Measurements from ENCODE around the gene CD247.

Gene CD247

DNA sequence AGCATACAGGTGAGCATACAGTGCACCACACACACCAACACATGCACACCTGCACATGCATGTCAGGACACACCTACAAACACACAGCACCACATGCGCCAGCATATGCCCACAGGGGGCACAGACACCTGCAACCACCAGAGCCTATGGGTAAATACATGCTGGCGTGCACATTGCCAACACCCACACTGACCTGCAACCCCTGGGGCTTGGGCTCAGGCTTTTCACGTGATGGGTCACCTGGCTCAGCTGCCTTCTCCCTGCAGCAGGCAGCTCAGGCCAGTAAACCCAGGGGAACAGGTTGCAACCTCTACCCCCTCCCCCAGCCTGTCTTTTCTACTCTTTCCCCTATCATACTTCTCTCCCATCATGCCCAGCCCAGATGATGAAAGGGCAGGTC is 8.1 kb downstream of the CD247 start:
- DNase-seq = no peak

GRCh38 chr1:167509587-167509986 is 8.7 kb downstream of the CD247 start:
- DNase-seq = no peak

- no peak for DNase-seq
Observed at GRCh38 chr1:167507719-167508118, 10.6 kb downstream of the CD247 start.

- no peak for DNase-seq
Observed at GRCh38 chr1:167504467-167504827, 13.9 kb downstream of the CD247 start.

- DNase-seq = no peak
Observed at GRCh38 chr1:167503626-167504466, 14.5 kb downstream of the CD247 start.

DNA sequence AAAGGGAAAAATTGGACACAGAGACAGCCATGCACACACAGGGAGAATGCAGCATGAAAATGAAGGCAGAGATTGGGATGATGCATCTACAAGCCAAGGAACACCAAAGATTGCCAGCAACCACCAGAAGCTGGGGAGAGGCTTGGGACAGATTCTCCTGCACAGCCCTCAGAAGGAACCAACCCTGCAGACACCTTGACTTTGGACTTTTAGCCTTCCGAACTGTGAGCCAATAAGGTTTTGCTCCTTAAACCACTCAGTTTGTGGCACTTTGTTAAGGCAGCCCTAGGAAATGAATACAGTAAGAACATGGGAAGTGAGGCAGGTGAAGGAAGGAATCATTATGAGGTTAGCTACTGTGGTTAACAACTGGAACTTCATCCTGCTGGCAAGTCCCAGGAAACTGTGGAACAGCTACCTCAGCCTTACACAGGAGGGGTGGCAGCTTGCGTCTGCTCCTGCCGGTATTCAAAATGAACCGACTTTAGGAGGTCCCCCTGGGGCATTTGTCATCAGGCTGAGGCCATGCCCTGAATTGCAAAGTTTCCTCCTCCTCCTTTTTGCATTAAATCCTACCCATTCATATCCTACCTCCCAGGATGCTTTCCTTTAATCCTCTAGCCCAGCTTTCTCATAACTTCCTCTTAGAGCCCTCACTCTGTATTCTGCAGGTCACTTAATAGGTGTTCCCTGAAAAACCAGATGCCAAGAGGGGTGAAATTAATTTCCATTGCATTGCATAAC is 15.4 kb downstream of the CD247 start:
- no peak for DNase-seq

- DNase-seq = no peak
Observed at GRCh38 chr1:167502192-167502551, 16.2 kb downstream of the CD247 start.

DNA sequence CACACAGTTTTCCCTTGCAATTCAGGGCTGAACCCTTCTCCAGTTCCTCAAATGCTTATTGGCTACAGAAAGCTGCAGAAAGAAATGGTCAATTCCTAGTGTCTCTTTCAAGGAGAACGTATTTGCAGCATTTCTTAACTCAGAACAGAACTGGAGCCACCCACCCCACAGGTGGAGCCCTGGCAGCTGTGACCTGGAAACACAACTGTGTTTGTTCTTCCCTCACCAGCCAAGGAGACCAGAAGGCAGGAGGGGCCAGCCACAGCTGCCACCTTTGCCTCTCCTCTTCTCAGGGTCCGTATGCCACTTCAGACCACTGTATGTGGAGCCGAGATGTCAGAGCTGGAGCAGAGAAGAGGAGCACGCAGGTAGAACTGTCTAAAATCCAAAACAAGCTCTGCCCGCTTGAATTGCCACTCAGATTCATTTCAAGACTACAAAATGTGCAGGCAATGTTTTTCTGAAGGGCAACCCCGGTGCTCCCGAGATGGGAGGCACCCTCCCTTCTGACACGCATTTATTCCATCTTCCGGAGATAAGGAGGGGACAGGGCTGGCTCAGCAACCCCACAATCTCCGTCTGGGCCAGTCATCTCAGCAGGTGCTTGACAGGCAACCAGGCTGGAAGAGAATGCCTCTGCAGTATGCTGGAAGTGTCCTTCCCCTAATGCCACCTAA is 16.7 kb downstream of the CD247 start:
- no peak for DNase-seq

GRCh38 chr1:167500283-167500860 is 18.0 kb downstream of the CD247 start:
- no peak for DNase-seq

GRCh38 chr1:167499664-167500101 is 18.6 kb downstream of the CD247 start:
- DNase-seq = no peak

DNA sequence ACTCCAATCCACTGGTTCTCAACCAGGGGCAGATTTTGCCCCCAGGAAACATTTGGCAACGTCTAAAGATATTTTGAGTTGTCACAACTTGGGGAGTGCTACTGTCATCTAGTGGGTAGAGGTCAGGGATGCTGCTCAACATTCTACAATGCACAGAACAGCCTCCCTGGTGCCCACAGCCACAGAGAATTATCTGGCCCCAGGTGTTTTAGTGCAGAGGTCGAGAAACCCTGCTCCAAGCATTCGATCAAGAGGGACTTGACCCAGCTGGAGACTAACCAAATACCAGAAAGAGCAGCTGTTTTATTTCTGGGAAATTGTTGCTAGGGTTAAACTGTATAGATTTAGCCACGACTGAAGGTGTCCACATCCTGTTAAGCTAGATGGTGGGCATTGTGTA is 19.2 kb downstream of the CD247 start:
- DNase-seq = no peak

- DNase-seq = no peak
Observed at GRCh38 chr1:167496797-167497619, 21.3 kb downstream of the CD247 start.

GRCh38 chr1:167493372-167493771 is 25.0 kb downstream of the CD247 start:
- no peak for DNase-seq

GRCh38 chr1:167492481-167492910 is 25.8 kb downstream of the CD247 start:
- DNase-seq = no peak

DNA sequence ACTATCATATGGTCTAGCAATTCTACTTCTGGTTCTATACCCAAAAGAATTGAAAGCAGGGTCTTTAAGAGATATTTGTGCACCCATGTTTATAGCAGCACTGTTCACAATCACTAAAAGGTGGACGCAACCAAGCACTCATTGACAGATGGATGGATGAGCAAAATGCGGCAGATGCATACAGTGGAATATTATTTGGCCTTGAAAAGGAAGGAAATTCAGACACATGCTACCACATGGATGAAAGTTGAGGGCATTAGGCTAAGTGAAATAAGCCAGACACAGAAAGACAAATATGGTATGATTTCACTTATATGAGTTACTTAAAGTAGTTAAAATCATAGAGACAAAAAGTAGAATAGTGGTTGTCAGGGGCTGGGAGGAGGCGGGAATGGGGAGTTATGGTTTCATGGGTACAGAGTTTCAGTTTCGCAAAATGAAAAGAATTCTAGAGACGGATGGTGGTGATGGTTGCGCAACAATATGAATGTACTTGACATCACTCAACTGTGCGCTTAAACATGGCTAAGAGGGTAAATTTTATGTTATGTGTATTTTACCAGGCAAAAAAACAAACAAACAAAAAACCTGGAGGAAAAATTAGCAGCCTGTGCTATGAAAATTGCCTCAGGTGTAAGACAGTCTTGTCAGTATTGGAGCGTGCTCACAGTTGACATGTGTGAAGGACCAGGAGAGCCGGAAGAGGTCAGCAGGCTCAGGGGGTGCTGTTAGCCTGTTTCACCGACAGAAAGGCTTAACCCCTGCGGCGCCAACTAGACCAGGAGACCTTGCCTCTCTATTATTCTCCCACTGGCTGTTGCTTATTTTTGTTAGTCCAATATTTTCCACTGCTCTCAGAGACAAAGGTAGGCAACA is 26.5 kb downstream of the CD247 start:
- peak; percentile 40 for DNase-seq

GRCh38 chr1:167490765-167491164 is 27.6 kb downstream of the CD247 start:
- DNase-seq = no peak

- peak; percentile 46 for DNase-seq
Observed at GRCh38 chr1:167489571-167490340, 28.6 kb downstream of the CD247 start.

DNA sequence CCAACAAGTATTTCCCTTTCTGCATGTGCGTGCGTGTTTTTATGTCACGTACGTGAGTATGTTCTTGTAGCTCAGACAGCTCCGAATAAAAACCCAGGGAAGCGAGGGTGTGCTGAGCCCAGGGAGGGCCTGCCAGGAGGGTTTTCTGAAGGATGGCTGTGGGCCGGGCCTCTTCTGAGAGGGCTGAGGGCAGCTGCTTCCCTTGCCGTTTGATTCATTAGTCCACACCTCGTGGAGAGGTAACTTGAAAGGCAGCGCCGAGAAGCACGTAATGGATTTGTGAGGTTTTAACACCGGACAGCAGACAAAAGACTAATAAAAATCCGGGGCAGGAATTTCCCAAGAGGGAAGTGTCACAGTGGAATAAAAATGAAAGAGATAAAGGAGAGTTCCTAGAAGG is 29.5 kb downstream of the CD247 start:
- peak; percentile 32 for DNase-seq

- no peak for DNase-seq
Observed at GRCh38 chr1:167487614-167488013, 30.7 kb downstream of the CD247 start.

DNA sequence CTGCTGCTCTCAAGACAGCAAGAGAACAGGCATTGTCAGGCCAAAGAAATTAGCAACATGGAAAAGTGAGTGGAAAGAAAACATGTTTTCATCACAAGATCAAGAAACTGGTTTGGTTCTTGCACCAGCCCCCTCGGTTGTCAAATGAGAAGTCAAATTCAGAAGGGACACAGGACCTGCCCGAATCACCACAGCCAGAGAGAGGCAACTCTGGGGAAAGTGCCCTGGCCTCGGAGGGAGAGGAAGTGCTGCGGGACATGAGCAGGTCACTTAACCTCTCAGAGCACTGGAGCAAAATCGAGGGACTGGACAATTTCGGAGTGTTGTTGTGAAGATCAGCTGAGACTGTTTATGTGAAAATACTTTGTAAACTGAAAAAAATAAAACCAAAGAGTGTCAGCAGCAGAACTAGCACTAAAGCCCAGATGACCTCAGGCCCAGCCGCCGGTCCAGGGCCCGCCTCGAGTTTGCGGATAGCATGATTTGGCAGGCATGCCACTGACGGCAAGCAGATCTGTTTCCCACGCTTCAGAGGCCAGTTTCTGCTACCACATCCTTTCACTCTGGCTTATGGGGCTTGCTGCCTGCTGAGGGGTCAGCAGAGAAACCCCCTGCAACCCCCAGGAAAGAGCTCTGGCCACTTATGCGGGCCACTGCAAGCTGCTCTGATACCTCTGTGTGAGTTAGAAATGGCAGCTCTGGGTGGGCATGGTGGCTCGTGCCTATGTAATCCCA is 32.1 kb downstream of the CD247 start:
- DNase-seq = no peak
